Melanocyte of skin (primary cell): ENCODE data around the gene GMPR. TPM values are rescaled to one million over a fixed set of nuclear protein-coding genes. Genes with fewer than 3 reads are reported as not detected.

Experiments used
- small RNA-seq, 2 donors: library from RNA; depleted of rRNA; stranded (forward); fragments of <200 nt; gene quantifications; one replicate each; pipeline ENCODE3, GENCODE V24; 2012
- total RNA-seq, 2 donors: library from RNA; depleted of rRNA; stranded (reverse); fragments of >200 nt; gene quantifications; 2 replicates each; pipeline ENCODE4 v1.2.3, GENCODE V29; 2012

The GMPR gene
- 100 to 1,000 TPM; 129 to 200 TPM for total RNA-seq

DNA sequence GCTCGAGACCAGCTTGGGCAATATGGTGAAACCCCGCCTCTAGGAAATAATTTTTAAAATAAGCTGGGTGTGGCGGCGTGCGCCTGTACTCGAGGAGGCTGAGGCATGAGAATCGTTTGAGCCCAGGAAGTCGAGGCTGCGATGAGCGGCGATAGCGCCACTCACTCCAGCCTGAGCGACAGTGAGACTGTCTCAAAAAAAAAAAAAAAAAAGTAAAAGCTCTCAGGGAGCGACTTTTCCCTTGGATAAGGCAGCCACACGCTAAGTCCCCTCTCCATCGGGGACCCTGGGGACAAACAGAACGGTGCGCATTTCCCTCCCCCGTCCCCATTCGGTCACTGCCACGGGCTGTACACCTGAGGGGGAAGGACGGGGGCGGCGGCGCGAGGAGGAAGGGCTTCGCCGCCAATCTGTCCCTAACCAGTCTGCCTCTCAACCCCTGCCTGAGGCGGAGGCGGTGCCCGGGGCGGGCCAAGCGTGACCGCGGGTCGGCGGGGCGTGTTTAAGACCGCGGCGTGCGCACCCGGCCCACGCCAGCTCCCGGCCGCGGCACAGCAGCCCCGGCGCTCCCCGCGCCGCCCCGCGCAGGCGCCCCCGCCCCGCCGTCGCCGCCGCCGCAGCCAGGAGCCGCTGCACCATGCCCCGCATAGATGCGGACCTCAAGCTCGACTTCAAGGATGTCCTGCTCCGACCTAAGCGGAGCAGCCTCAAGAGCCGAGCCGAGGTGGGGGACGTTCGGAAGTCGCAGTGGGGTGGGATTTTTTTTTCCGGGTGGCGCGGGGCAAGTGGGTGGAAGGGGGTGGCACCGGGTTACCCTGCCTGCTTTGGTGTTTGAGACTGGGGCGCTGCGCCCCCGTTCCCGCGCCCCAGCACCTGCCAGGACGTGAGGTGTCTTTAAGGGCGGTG lies at the start of gene GMPR:
Gene GMPR, plus strand, starts transcription at position 531 of the 906 bp plus-strand sequence. Its CDS starts 107 bp downstream, at position 638.

Small RNA genes within 50 kb of the gene (small RNA-seq; reads per million reads assigned to genes)
- gene RF00019 (0 reads per million in 2 donors), gene RNU6-1114P (0 reads per million in 2 donors)

Other genes starting within 250 kb of the GMPR start
- 10 to 100 TPM in 1 of 2 donors, 1 to 10 TPM in 1; 10.0 to 26.3 TPM for gene MYLIP, start 109.5 kb upstream of the GMPR start, total RNA-seq